GM13976 (cell line): Measurements from ENCODE around the gene ITGB8.
"Not testable (repeated sequence)": the region's sequence is repeated elsewhere in the genome, so short reads cannot be mapped to it uniquely, and the experiment has no call there.

Experiments used
- DNase-seq: peaks from one replicate; pipeline ENCODE4 v3.0.0; 2012; ENCODE audit warnings: low spot score
- in situ Hi-C: fragments of 300-500 bp; cut with MboI; formaldehyde crosslinking; loops from one replicate; pipeline ENCODE4 v1.12.0; 2022; ENCODE audit warnings: low sequenced_read_pairs, mixed read lengths, inconsistent platforms; ENCODE audit not compliant: unreplicated experiment
- TF ChIP-seq, protein P1 (sequence below): IDR thresholded peaks from 2 replicates; pipeline ENCODE4 v1.5.1; 2012; ENCODE audit warnings: borderline replicate concordance, mild to moderate bottlenecking; ENCODE audit not compliant: insufficient read depth; ENCODE audit errors: extremely low read depth, missing control alignments, control extremely low read depth

The ITGB8 gene

DNA sequence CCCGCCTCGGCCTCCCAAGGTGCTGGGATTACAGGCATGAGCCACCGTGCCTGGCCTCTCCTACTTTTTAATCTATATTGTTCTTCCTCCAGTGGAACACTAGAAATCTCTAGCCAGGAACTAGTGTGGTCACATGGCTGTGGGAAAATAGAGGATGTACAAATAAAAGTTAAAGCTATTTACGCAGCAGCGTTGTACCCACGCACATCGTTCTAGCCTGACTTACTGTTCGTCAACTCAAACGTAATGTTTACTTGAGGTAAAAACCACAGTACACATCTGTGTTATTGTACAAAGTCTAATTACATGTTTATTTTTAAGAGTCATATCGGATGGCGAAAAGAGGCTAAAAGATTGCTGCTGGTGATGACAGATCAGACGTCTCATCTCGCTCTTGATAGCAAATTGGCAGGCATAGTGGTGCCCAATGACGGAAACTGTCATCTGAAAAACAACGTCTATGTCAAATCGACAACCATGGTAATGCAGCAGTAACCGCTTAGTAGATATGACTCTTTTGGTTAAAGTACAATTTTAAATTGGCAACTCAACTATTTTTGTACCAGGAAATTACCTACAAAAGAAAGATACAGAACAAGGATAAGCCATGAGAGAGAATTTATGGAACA is 50.8 kb downstream of the ITGB8 start:
- in situ Hi-C loops = no loop called here

DNA sequence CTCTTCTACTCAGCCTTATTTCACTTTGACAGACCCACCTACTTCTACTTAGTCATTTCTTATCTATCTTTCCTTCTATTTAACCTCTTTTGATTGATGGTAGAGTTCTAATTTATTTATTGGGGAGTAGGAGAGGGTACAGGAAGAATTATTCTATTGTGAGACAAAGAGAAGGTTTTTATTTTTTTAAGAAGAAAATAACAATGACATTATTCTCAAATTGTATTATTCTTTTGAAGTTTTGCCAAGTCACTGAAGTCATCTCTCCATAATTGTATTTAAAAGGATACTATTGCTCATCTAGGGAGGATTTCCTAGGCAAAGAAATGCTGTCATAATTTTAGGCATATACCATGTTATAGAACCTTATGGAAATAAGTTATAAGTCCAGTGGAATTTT is 52.7 kb downstream of the ITGB8 start:
- TF ChIP-seq, protein P1, sequence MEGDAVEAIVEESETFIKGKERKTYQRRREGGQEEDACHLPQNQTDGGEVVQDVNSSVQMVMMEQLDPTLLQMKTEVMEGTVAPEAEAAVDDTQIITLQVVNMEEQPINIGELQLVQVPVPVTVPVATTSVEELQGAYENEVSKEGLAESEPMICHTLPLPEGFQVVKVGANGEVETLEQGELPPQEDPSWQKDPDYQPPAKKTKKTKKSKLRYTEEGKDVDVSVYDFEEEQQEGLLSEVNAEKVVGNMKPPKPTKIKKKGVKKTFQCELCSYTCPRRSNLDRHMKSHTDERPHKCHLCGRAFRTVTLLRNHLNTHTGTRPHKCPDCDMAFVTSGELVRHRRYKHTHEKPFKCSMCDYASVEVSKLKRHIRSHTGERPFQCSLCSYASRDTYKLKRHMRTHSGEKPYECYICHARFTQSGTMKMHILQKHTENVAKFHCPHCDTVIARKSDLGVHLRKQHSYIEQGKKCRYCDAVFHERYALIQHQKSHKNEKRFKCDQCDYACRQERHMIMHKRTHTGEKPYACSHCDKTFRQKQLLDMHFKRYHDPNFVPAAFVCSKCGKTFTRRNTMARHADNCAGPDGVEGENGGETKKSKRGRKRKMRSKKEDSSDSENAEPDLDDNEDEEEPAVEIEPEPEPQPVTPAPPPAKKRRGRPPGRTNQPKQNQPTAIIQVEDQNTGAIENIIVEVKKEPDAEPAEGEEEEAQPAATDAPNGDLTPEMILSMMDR = no peak
- DNase-seq = no peak
- in situ Hi-C loops = no loop called here

More for the DNA sequence above, 50.8 kb downstream of the ITGB8 start:
- DNase-seq = no peak
- TF ChIP-seq, protein P1 = no peak

DNA sequence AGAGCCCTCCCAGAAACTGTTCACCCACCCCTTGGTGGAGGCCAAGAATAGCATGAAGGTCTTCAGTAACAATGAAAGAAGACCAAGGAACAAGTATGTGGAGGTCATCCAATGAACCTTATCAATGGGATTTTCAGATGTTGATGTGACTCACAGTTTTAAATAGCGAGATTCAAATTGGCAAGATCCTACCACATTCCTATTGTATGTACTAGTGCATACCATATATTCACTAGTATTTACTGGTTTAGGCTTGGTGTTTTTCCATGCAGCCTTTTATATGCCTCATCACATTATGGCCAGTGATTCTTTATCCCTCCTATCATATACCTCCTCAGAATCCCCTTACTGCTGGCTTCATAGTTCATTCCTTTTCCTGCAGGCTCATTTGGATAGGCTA is 54.4 kb downstream of the ITGB8 start:
- in situ Hi-C loops = no loop called here
- DNase-seq = no peak

DNA sequence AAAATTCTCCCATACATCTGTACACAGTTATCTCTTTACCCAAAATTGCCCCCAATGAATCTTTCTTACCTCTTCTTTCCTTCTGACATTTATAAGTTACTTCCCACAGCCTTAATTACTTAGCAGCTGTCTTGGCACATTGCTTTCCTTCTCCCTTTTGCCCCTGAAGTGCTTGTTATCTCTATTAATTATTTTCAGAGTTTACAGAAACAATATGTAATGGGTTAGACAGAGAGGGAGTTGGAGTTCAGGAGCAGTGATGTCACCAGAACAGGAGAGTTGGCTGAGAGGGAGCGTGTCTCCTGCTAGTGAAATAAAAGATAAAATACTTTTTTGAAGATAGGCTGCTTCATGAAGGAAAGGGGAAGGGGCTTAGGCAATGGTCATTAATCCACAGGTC is 57.4 kb downstream of the ITGB8 start:
- DNase-seq = no peak
- in situ Hi-C loops = no loop called here
- TF ChIP-seq, protein P1 = no peak

More for the DNA sequence above, 54.4 kb downstream of the ITGB8 start:
- TF ChIP-seq, protein P1 = no peak

DNA sequence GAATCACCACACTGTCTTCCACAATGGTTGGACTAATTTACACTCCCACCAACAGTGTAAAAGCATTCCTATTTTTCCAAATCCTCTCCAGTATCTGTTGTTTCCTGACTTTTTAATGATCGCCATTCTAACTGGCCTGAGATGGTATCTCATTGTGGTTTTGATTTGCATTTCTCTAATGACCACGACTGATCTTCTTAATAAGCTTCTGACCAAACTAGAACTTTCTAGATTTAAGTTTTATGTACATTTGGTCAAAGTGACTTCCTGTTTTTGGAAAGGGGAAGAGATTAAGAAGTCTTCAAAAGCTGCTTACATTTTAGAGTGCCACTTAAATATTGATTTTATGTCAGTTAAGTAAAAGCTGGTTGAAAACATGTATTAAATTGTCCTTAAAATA is 58.5 kb downstream of the ITGB8 start:
- DNase-seq, in situ Hi-C loops: not testable (repeated sequence)

DNA sequence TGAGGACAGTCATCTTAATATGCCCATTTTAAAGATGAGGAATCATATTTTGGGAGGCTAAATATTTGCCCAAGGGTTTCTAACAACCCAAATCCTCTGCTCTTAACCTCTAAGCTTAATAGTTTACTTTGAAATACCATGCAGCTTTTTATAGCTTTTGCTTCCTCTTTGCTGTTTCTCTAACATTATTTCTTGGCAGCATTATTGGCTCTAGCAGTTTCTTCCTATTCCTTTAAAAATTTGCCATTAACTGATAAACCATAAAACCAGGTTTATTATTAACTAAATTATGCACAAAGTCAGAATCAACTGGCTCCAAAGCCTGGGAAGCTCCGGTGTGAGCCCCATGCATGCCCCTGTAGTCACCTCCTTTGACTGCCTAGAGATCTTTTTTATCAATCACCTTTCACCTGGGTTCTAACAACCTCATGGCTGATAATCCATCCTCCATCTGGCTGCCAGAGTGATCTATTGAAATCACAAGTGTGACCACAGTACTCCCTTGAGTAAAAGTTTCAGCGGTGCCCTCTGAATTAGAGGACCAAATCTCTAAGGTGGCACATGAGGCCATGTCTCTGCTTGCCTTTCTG is 62.4 kb downstream of the ITGB8 start:
- DNase-seq = no peak
- in situ Hi-C loops = no loop called here
- TF ChIP-seq, protein P1 = no peak

DNA sequence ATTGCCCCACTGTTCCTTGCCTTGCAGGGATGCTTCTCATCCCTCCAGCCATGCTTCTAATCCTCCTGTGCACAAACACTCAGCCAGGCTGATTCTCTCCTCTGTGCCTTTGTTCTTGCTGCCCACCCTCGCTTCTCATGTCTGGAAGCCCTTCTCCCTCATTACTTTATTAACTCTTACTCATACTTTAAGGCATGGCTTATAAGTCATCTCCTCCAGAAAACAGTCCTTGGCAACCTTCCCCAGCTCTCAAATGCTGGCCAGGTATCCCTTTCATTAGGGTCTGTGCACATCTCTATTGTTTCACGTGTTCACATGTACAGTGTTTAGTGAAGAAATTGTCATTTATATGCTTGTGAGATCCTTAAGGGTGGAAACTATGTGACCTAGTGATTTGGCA is 62.9 kb downstream of the ITGB8 start:
- TF ChIP-seq, protein P1 = no peak
- DNase-seq = no peak
- in situ Hi-C loops = no loop called here
